ENCODE results near the gene SLC6A2. TPM values are rescaled to one million over a fixed set of nuclear protein-coding genes. Genes with fewer than 3 reads are reported as not detected.

Gene SLC6A2
- total and polyA plus RNA-seq, 2 experiments from 2014 or later, result 0.35 to 0.39 TPM

DNA sequence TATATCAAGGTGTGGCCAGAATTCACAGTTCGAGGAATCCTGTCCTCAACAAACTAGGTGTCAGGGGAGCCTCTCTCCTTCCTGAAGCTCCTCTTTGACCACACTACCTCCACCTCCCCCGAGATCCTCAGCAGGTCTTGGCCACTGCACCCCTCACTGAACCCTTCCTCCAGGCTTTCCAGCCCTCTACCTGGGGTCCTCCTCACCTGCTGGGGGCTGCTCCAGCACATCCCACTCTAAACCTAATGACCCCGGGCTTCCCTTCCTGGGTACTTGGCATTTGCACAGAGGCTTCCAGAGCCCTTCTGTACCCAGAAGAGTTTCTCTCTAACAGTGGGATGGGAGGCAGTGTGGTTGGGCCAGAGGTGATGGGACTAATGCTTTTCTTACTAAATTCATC lies 9.7 kb downstream of the SLC6A2 start (continued):
- TF ChIP-seq NANOG (IDR thresholded peaks at IDR 0.05; ENCODE audit: borderline replicate concordance) (no peak), STAT1 (IDR thresholded peaks at IDR 0.05; ENCODE audit: unreplicated experiment) (no peak), ZNF114 (CRISPR knock-in tag; IDR thresholded peaks at IDR 0.05) (no peak), CREB1 (CRISPR knock-in tag; IDR thresholded peaks at IDR 0.05; ENCODE audit: low read depth) (no peak), EZH2phosphoT487 (IDR thresholded peaks at IDR 0.05; ENCODE audit: unreplicated experiment) (no peak), POLR2AphosphoS5 (IDR thresholded peaks at IDR 0.05; ENCODE audit: low read depth) (no peak)
- TF ChIP-seq, protein P1, sequence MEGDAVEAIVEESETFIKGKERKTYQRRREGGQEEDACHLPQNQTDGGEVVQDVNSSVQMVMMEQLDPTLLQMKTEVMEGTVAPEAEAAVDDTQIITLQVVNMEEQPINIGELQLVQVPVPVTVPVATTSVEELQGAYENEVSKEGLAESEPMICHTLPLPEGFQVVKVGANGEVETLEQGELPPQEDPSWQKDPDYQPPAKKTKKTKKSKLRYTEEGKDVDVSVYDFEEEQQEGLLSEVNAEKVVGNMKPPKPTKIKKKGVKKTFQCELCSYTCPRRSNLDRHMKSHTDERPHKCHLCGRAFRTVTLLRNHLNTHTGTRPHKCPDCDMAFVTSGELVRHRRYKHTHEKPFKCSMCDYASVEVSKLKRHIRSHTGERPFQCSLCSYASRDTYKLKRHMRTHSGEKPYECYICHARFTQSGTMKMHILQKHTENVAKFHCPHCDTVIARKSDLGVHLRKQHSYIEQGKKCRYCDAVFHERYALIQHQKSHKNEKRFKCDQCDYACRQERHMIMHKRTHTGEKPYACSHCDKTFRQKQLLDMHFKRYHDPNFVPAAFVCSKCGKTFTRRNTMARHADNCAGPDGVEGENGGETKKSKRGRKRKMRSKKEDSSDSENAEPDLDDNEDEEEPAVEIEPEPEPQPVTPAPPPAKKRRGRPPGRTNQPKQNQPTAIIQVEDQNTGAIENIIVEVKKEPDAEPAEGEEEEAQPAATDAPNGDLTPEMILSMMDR (conservative IDR thresholded peaks at IDR 0.05; ENCODE audit: low read depth in 2 of 2), result no peak
- TF ChIP-seq, protein P2, sequence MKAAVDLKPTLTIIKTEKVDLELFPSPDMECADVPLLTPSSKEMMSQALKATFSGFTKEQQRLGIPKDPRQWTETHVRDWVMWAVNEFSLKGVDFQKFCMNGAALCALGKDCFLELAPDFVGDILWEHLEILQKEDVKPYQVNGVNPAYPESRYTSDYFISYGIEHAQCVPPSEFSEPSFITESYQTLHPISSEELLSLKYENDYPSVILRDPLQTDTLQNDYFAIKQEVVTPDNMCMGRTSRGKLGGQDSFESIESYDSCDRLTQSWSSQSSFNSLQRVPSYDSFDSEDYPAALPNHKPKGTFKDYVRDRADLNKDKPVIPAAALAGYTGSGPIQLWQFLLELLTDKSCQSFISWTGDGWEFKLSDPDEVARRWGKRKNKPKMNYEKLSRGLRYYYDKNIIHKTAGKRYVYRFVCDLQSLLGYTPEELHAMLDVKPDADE (IDR thresholded peaks at IDR 0.05), result no peak

DNA sequence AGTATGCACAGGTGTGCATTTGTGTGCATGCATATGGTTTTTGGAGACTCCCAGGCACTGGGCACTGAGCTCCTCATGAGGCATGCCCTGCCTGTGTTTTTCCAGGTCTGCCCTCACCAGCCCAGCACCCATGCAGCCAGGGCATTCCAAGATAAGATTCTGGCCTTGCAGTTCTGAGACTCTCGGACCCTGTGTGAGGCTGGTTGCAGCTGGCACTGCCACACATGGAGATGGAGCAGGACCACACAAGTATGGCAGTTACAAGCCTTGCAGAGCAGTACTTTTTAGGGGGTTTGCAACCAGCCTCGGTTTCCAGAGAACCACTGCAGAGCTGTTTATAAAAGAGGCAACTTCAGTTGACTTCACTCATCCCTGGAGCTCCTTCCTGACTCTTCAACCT lies 10.2 kb downstream of the SLC6A2 start:
- Mint-ChIP-seq H3K4me3 (no peak overlapping the region), H3K27me3 (ENCODE audit: insufficient read depth, low read depth, poor library complexity) (peaks cover 7% of the 10 kb centered on the region), H3K36me3 (ENCODE audit: low read depth) (no peaks in the 10 kb centered on the region), H3K27ac (no peak overlapping the region), H3K4me1 (peaks cover 11% of the 10 kb centered on the region), H3K9me3 (peaks cover 7% of the 10 kb centered on the region; the same call in 2 of the 3 replicates)
- H3K36me3 ChIP-seq (ENCODE audit: insufficient read depth), result no peaks in the 10 kb centered on the region
- H3K9me2 ChIP-seq (ENCODE audit: insufficient read depth), result no peaks in the 10 kb centered on the region
- H3F3A ChIP-seq (replicated peaks; ENCODE audit: low read depth), result no peaks in the 10 kb centered on the region
- H3K27me3 ChIP-seq (ENCODE audit: insufficient read depth), result no peaks in the 10 kb centered on the region
- H3K4me3 ChIP-seq, result no peak overlapping the region
- no peak overlapping the region for H2AFZ ChIP-seq
- no peaks in the 10 kb centered on the region; the same call in 1 of the 2 replicates for H4K20me1 ChIP-seq (replicated peaks; ENCODE audit: insufficient read depth)
- no peak for ATAC-seq
- H3K27ac ChIP-seq (ENCODE audit: low read depth), result no peak overlapping the region
- no peaks in the 10 kb centered on the region; the same call in 1 of the 2 replicates for H3K4me1 ChIP-seq (ENCODE audit: insufficient read depth)
- DNase-seq (ENCODE audit: low spot score), result no peak
- no peak overlapping the region for H3K4me2 ChIP-seq
- no peaks in the 10 kb centered on the region for H3K79me2 ChIP-seq (replicated peaks; ENCODE audit: insufficient read depth)
- TF ChIP-seq, protein P2 (IDR thresholded peaks at IDR 0.05), result no peak
- TF ChIP-seq, protein P1 (conservative IDR thresholded peaks at IDR 0.05; ENCODE audit: low read depth in 2 of 2), result no peak
- TF ChIP-seq CREB1 (CRISPR knock-in tag; IDR thresholded peaks at IDR 0.05; ENCODE audit: low read depth) (no peak), JUNB (IDR thresholded peaks at IDR 0.05; ENCODE audit: unreplicated experiment) (no peak), ZNF331 (CRISPR knock-in tag; IDR thresholded peaks at IDR 0.05; ENCODE audit: low read depth) (no peak), EZH2 (IDR thresholded peaks at IDR 0.05; ENCODE audit: low read depth, unreplicated experiment) (no peak)
- TF ChIP-seq, protein P3, sequence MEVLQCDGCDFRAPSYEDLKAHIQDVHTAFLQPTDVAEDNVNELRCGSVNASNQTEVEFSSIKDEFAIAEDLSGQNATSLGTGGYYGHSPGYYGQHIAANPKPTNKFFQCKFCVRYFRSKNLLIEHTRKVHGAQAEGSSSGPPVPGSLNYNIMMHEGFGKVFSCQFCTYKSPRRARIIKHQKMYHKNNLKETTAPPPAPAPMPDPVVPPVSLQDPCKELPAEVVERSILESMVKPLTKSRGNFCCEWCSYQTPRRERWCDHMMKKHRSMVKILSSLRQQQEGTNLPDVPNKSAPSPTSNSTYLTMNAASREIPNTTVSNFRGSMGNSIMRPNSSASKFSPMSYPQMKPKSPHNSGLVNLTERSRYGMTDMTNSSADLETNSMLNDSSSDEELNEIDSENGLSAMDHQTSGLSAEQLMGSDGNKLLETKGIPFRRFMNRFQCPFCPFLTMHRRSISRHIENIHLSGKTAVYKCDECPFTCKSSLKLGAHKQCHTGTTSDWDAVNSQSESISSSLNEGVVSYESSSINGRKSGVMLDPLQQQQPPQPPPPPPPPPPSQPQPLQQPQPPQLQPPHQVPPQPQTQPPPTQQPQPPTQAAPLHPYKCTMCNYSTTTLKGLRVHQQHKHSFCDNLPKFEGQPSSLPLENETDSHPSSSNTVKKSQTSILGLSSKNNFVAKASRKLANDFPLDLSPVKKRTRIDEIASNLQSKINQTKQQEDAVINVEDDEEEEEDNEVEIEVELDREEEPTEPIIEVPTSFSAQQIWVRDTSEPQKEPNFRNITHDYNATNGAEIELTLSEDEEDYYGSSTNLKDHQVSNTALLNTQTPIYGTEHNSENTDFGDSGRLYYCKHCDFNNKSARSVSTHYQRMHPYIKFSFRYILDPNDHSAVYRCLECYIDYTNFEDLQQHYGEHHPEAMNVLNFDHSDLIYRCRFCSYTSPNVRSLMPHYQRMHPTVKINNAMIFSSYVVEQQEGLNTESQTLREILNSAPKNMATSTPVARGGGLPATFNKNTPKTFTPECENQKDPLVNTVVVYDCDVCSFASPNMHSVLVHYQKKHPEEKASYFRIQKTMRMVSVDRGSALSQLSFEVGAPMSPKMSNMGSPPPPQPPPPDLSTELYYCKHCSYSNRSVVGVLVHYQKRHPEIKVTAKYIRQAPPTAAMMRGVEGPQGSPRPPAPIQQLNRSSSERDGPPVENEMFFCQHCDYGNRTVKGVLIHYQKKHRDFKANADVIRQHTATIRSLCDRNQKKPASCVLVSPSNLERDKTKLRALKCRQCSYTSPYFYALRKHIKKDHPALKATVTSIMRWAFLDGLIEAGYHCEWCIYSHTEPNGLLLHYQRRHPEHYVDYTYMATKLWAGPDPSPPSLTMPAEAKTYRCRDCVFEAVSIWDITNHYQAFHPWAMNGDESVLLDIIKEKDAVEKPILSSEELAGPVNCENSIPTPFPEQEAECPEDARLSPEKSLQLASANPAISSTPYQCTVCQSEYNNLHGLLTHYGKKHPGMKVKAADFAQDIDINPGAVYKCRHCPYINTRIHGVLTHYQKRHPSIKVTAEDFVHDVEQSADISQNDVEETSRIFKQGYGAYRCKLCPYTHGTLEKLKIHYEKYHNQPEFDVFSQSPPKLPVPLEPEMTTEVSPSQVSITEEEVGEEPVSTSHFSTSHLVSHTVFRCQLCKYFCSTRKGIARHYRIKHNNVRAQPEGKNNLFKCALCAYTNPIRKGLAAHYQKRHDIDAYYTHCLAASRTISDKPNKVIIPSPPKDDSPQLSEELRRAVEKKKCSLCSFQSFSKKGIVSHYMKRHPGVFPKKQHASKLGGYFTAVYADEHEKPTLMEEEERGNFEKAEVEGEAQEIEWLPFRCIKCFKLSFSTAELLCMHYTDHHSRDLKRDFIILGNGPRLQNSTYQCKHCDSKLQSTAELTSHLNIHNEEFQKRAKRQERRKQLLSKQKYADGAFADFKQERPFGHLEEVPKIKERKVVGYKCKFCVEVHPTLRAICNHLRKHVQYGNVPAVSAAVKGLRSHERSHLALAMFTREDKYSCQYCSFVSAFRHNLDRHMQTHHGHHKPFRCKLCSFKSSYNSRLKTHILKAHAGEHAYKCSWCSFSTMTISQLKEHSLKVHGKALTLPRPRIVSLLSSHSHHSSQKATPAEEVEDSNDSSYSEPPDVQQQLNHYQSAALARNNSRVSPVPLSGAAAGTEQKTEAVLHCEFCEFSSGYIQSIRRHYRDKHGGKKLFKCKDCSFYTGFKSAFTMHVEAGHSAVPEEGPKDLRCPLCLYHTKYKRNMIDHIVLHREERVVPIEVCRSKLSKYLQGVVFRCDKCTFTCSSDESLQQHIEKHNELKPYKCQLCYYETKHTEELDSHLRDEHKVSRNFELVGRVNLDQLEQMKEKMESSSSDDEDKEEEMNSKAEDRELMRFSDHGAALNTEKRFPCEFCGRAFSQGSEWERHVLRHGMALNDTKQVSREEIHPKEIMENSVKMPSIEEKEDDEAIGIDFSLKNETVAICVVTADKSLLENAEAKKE (CRISPR knock-in tag; IDR thresholded peaks at IDR 0.05), result no peak
